ENCODE data around the gene WNT6.
A peak's percentile ranks its signal among the peaks of the same experiment; 100 is the strongest.

WNT6 gene

DNA sequence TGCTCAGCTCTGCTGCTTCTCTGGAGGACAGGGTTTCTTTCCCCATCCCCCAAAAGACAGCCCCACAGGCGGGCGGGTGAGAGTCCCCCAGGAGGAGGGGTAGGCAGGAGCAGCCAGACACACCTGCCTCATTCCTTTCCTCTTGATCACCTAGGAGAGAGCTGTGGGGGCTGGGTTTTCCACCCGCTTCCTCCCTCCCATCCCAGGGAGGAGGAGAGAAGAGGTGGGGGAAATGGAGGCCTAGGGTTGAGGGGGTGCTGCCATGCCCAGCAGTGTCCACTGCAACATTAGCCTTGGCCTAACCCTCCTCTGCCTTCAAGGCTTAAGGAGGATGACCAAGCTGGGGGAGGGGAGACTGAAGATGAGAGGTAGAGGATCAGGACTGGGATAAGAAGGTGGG, 35.7 kb downstream of the WNT6 start:
- no peak for DNase-seq

DNA sequence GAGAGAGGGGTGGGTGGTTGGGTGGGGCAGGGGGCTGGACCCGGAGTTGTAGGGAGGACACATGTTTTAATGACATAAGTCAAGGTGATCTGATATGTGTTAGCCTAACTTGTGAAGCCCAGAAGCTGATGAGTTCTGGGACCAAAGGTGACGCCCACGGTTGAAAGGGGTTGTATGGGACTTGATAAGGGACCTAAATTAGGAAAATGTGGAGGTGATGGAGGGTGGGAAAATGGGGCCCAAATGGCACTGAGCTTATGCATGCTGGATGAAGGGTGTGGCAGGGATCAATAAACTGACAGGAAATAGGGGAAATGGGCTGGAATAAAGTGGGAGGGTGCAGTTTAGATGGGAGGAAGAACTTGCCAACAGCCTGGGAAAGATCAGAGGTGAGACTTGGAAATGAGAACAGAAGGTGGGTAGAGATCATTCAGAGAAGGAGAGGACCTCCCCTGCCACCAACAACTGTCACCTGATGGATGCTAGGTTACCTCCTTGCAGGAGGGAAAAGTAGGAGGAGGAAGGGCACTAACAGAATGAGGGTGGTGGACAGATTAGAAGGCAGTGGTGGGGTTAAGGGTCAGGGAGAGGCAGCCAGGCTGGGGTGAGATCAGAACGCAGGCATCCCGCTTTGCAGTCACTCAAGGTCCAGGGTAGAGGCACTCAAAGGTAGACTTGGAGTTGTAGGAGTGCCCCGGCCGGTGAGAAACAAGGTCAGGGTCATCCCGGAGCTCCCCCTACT, 36.3 kb downstream of the WNT6 start:
- DNase-seq: no peak

DNA sequence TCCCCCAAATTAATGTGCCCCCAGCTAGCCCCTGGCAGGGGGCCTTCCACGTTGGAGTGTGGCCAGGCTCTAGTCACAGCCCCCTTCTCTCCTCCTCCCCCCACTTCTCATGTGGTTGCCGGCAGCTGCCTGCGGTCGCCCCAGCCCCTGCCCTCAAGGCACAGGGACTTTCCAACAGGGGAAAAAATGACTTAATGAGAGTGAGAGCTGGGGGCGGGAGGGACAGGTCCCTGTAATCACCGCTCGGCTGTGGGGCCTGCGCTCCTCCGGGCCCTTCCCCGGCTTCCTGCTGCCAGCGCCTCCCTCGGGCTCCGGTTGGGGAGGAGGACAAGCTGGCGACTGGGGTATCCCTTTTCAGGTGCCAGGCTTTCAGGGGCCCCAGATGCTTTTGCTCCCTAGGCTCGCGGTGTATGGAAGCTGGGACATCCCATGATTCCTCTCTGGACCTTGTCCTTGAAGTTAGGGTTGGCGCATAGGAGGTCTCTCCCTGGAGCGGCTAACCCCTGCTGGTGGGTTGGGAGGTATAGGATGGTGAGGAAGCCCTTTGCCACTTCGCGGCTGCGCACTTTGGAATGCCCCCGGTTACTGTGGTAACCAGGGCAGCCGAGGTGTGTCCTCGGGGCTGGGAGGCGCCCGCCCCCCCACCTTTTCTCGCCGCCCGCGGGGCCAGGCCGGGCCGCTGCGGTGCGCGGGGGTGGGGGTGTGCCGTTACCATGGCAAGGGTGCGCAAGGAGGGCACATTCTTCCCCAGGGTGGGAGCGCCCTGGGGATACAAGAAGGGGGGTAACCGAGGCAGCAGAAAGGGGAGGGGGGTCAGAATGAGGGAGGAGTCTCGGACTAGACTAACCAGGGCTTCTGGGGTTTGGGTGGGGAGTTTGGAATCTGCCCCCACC, 37.1 kb downstream of the WNT6 start:
- DNase-seq: peak; percentile 58

DNA sequence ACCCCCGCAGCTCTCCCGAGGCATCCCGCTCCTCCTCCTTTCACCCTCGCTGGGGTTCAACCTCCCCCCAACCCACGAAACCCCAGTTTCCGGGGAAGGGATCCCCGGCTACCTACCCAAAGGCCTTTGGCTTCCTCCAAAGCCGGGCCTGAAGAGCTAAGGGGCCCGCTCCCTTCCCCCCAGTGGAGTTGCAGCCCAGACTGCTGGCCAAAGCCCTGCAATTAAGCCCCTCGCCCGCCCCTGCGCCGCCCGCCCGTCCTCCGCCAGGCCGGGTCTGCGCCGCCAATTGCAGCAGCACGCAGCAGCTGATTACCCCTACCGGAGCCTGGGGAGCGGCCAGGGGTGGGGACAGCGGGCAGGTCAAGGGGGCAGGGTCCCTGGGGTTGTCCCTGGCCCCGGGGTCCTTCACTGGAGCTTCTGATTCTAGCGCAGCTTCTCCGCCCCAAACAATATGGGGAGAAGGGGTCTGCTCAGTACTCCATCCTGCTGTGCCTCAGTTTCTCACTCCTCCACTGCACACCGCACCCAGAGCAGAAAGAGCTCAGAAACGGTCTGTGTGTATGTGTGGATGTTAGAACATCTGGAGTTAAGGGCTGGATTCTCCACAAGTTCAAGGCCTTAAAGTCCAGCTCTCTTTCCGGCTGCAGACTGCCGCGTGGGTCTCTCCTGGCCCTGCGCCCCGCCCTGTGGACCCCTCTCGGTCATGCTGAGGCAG, 37.9 kb downstream of the WNT6 start:
- DNase-seq: no peak

DNA sequence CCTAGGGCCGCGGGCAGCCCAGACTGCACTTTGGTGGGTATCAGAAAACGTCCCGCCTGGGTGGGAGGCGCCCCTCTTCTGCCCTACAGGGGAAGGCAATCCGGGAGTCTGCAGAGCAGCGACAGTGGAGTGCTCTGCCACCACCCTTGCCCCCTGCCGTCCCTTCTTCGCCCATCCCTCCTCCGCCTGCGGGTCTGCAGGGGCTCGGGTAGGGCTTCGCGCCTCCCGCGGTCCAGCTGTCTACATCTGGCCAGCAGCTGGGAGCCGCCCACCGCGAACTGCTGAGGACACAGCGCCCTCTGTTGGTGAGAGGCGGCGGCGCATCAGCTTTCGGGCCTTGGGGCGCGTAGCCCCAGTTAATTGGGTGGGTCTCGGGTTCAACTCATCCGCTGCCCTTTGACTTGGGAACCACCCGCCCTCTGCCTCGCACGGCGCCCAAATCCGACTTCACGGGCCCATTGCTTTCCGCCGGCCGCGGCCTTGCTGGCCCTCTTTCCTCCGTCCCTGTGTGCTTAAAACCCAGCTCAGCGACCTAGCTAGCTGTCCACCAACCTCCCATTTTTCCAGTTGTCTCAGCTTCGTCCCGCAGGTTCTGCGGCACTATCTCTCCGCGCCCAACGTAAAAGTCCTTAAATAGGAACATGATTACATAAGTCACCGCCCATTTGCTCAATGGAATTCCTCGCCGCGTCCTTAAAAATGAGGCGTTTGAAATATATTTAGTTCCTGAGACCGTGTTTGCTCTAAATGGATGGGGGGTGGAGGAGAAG, 38.7 kb downstream of the WNT6 start:
- DNase-seq: no peak

DNA sequence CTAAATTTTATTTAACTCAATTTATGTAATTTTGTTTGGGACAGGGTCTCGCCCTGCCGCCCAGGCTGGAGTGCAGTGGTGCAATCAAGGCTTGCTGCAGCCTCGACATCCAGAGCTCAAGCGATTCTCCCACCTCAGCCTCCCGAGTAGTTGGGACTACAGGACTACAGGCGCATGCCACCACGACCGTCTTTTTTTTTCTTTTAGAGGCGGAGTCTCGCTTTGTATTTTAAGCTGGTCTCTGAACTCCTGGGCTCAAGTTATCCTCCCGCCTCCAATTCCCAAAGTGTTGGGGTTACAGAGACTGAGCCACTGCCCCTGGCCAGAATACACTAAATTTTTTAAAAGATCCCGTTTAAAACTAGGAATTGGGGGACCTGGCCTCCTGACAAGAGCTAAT, 39.5 kb downstream of the WNT6 start:
- no peak for DNase-seq

DNA sequence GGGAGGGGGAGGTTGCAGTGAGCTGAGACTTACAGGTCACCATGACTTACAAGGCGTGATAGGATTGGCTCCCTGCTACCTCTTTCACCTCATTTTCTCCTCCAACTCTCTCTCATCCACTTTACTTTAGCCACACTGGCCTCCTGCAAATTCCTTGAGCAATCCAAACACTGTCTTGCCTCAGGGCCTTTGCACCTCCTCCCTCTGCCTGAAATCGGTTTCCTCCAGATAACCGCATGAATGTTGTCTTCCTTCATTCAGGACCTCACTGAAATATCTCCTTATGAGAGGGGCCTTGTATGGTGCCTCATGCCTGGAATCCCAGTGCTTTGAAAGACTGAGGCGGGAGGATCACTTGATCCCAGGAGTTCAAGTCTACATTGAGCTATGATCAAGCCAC, 42.8 kb downstream of the WNT6 start:
- DNase-seq: no peak

DNA sequence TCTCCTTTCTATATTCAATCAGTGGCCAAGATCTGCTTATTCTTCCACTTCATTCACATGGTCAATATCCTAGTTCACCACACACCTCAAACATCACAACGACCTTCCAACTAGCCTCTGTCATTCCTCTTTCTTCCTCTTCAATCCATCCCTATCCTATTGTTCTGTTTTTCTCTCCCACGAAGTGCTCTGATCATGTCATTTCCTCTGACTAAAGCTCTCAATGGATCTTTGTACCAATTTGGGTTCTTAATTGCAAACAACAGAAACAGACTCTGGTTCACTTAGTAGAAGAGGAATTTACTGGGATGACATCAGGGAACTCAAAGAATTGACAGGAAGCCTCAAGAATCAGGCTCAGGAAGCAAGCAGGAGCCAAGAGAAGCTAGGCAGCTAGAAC, 44.6 kb downstream of the WNT6 start:
- no peak for DNase-seq

DNA sequence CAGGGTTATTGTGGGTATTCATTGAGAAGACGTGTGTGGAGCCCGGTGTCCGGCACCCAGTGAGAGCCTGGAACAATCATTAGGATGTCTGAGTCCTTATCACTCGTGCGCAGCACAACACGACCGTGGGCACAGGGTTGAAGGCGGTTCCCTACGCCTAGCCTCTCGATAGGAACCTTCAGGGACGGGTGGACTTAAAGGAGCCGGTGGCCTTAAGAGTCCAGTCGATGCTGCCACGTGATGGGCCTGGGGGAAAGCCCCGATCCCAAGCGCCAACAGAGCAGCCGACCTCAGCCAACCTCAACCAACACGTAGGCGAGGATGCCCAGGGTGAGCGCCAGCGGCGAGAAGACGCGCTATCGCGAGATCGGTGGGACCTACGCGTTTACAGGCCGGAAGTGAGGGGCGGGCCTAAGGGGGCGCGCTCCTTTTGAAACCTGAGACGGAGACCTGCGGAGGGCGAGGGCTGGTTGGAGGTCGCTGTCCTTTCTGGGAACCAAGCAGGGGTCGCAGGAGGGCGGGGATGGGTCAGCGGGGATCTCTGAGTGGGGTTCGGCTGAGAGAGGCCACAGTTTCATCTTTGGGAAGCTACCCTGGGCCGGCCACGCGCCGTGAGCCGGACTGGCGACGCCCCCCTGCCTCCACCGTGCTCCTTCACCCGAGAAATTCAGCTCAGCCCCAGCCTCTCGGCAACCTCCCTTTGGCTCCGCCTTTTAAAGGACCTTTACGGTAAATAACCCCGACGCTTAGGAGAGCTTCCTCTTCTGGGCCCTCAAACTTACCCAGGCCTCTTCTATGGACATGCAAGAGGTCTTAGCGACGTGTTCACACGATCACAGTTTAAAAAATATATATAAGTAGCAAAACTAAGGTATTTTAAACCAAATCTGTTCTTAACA, 49.4 kb downstream of the WNT6 start:
- peak; percentile 88 for DNase-seq

DNA sequence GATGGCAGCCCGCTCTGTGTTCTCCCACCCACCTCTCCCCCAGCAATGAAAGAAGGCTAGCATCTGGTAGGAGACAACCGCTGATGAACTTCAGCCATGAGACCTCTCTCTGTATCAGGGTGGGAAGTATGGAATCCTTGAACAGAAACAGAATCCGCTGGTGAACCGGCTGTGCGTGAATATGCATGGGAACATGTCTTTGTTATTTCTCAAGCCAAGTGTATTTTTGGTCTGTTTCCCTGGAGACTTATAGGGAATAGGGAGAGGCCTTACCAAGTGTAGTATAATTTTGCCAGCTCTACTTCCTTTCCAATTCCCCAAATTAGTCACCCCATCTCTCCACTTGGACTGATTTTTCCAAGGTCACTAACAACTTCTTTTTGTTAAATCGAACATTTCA, 51.1 kb downstream of the WNT6 start:
- DNase-seq: no peak

DNA sequence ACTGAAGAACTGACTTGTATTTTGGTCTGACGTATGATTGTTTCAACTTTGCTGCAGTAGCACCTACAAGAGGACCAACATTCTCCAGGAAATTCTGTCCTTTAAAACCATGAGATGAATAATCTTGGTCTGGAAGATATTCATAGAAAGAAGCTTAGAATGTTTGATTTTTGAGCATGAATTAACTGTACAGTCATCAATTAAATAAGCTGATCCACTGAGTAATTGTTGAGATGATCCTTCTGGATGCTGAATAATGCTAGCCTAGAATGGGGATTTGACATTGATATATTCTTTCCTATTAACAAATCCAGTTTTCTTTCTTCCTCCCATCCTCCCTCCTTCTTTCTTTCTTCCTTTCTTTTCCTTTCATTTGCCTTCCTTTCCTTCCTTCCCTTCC, 60.9 kb downstream of the WNT6 start:
- no peak for DNase-seq
